Lower leg skin (tissue), 4 donors: ENCODE data around the gene PIEZO2. TPM values are rescaled to one million over a fixed set of nuclear protein-coding genes. Genes with fewer than 3 reads are reported as not detected.
A peak's percentile ranks its signal among the peaks of the same experiment; 100 is the strongest.
"Not testable (repeated sequence)": the region's sequence is repeated elsewhere in the genome, so short reads cannot be mapped to it uniquely, and the experiment has no call there.

Experiments
- DNase-seq, 2 donors: peaks; one replicate each; pipeline ENCODE4 v3.0.0-alpha.2; 2019; ENCODE audit warnings: low spot score in 2 of 2
- H3K4me3 ChIP-seq: fragments of 200-600 bp; sonication (generic); 2 replicates; pipeline ENCODE4 v1.5.1; 2017; ENCODE audit warnings: mild to moderate bottlenecking, low read depth; ENCODE audit not compliant: poor library complexity, severe bottlenecking
- CTCF ChIP-seq, 3 donors: fragments of 450-650 bp; IDR thresholded peaks; one replicate each; pipeline ENCODE4 v1.5.1; 2016; ENCODE audit warnings: antibody characterized with exemption in 3 of 3, mild to moderate bottlenecking in 3 of 3, moderate library complexity in 2 of 3
- POLR2A ChIP-seq, 2 donors: fragments of 450-650 bp; IDR thresholded peaks; one replicate each; pipeline ENCODE4 v1.6.1; 2016 to 2017; ENCODE audit warnings: antibody characterized with exemption in 2 of 2, mild to moderate bottlenecking in 1 of 2, moderate library complexity in 1 of 2
- whole genome bisulfite sequencing, 2 donors: methylation state at CpG; one replicate each; pipeline ENCODE4 v1.1.5; 2018; 5-methylcytosine and 5-hydroxymethylcytosine counted together
- intact Hi-C: fragments of 100-400 bp; cut with DNase I; formaldehyde crosslinking; loops from one replicate; pipeline ENCODE4 v1.15.0; 2023; ENCODE audit warnings: low total_unique reads
- total RNA-seq, 4 donors: library from RNA; depleted of rRNA; stranded (reverse); fragments of >200 nt; gene quantifications; one replicate each; pipeline ENCODE4 v1.1.0, GENCODE V29; 2016

PIEZO2 gene
- total RNA-seq, result 1 to 10 TPM in 1 of 4 donors, under 1 TPM in 3; 0.30 to 1.8 (median 0.64) TPM

GRCh38 chr18:11149441-11150270, at the start of gene PIEZO2:
Gene PIEZO2 (minus strand): TSS chr18:11149569. CDS start chr18:11148588, 981 bp downstream.
- no peak for TF ChIP-seq POLR2A (IDR thresholded peaks at IDR 0.05)
- TF ChIP-seq CTCF (IDR thresholded peaks at IDR 0.05), result no peak
- peak; percentile 54 to 88 for DNase-seq
- intact Hi-C loops, result no loop called here
- H3K4me3 ChIP-seq, result peak within 1 kb of the TSS; percentile 21
- WGBS, 2 donors, result 7% methylated on average over 33 to 34 of the region's 62 CpGs

- intact Hi-C loops, result no loop called here
- H3K4me3 ChIP-seq, result no peak overlapping the region
- TF ChIP-seq POLR2A (IDR thresholded peaks at IDR 0.05) (no peak), CTCF (IDR thresholded peaks at IDR 0.05) (no peak)
- WGBS, 2 donors, result 85% methylated on average over 2 of the region's 2 CpGs
- DNase-seq, result no peak
These were observed 34.3 kb upstream of the PIEZO2 start for GRCh38 chr18:11183637-11184036.

- H3K4me3 ChIP-seq, intact Hi-C loops: not testable (repeated sequence)
These were observed 32.3 kb upstream of the PIEZO2 start for GRCh38 chr18:11181629-11182028.

GRCh38 chr18:11179959-11180519, 30.7 kb upstream of the PIEZO2 start:
- DNase-seq, result no peak
- 87% methylated on average over 6 of the region's 6 CpGs for WGBS, 2 donors
- no peak for TF ChIP-seq CTCF (IDR thresholded peaks at IDR 0.05)
- TF ChIP-seq POLR2A (IDR thresholded peaks at IDR 0.05), result no peak
- intact Hi-C loops, result no loop called here
- no peak overlapping the region for H3K4me3 ChIP-seq

More at GRCh38 chr18:11181629-11182028, 32.3 kb upstream of the PIEZO2 start:
- DNase-seq, result not testable (repeated sequence)
- WGBS, 2 donors, result 86 to 95% methylated on average over 1 of the region's 1 CpG

- peak; percentile 78 to 91 for DNase-seq
- TF ChIP-seq POLR2A (IDR thresholded peaks at IDR 0.05) (no peak), CTCF (IDR thresholded peaks at IDR 0.05) (no peak)
- 47 to 55% methylated on average over 14 of the region's 14 CpGs for WGBS, 2 donors
- intact Hi-C loops, result no loop called here
- H3K4me3 ChIP-seq, result no peak overlapping the region
These were observed 29.7 kb upstream of the PIEZO2 start for GRCh38 chr18:11178951-11179549.

- WGBS, 2 donors, result 78 to 85% methylated on average over 3 of the region's 3 CpGs
- intact Hi-C loops, result no loop called here
- DNase-seq, result no peak
- H3K4me3 ChIP-seq, result no peak overlapping the region
- TF ChIP-seq CTCF (IDR thresholded peaks at IDR 0.05) (no peak), POLR2A (IDR thresholded peaks at IDR 0.05) (no peak)
These were observed 28.0 kb upstream of the PIEZO2 start for GRCh38 chr18:11177382-11177781.
